Retinal pigment epithelial cell (primary cell): ENCODE data around the gene YBX3.

Experiments
- DNase-seq: peaks from one replicate; pipeline ENCODE4 v3.0.0-alpha.2; 2010; ENCODE audit warnings: low read depth
- H3K4me3 ChIP-seq: 2 replicates; pipeline ENCODE4 v1.5.1; 2011; ENCODE audit warnings: mild to moderate bottlenecking, low read length, control low read depth, moderate library complexity
- CTCF ChIP-seq: conservative IDR thresholded peaks from 2 replicates; pipeline ENCODE4 v1.5.1; 2011; ENCODE audit warnings: low read depth, low read length, control low read depth, inconsistent platforms

YBX3 gene

DNA sequence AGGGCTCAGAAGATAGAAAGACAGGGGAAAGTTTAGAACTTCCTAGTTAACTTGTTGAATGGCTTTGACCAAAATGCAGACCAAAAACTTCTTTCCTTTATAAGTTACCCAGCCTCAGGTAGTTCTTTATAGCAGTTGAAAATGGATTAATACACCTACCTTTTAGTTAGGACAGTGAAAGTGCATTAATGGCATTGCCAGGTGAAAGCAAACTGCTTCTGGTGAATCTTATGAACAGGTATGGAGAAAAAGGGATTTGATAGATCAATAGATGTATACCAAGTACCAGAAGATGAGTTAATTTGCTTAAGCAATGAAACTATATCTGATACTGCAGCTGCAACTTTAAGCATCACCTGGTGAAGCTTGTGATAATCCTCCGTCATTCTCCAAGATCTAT, 35.1 kb downstream of the YBX3 start:
- no peak for TF ChIP-seq CTCF
- H3K4me3 ChIP-seq = no peak overlapping the region
- DNase-seq = no peak

- TF ChIP-seq CTCF = peak; percentile 95
- H3K4me3 ChIP-seq = peak within 1 kb of the TSS; percentile 54
- DNase-seq = no peak
Observed at GRCh38 chr12:10673659-10674384, 49.3 kb downstream of the YBX3 start, which contains the start of gene STYK1. STYK1 (minus strand) TSS chr12:10674052; CDS start chr12:10634618, 39,434 bp downstream.

DNA sequence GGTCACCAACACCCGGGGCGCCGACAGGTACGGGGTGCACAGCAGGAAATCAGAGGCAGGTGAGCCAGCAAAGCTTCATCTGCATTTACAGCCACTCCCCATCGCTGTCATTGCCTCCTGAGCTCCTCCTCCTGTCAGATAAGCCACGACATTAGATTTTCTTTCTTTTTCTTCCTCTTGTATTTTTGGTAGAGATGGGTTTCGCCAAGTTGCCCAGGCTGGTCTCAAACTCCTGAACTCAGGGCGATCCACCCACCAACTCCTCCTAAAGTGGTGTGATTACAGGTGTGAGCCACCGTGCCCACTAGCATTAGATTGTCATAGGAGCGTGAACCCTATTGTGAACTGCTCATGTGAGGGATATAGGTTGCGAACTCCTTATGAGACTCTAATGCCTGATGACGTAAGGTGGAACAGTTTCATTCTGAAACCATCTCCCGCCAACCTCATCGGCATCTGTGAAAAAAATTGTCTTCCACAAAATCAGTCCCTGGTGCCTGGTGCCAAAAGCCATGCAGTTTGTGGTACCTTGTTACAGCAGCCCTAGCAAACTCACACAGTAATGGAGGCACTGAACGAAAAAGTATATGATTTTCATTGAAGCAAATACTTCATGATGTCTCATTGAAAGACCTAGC, 50.8 kb downstream of the YBX3 start:
- no peak overlapping the region for H3K4me3 ChIP-seq
- no peak for TF ChIP-seq CTCF
- DNase-seq = no peak

- DNase-seq = no peak
- TF ChIP-seq CTCF = no peak
- H3K4me3 ChIP-seq = no peak overlapping the region
Observed at GRCh38 chr12:10669533-10669932, 53.6 kb downstream of the YBX3 start.

- TF ChIP-seq CTCF = no peak
- DNase-seq = no peak
- no peak overlapping the region for H3K4me3 ChIP-seq
Observed at GRCh38 chr12:10668526-10668925, 54.6 kb downstream of the YBX3 start.

GRCh38 chr12:10667581-10667980, 55.5 kb downstream of the YBX3 start:
- no peak for TF ChIP-seq CTCF
- DNase-seq = no peak
- no peak overlapping the region for H3K4me3 ChIP-seq

DNA sequence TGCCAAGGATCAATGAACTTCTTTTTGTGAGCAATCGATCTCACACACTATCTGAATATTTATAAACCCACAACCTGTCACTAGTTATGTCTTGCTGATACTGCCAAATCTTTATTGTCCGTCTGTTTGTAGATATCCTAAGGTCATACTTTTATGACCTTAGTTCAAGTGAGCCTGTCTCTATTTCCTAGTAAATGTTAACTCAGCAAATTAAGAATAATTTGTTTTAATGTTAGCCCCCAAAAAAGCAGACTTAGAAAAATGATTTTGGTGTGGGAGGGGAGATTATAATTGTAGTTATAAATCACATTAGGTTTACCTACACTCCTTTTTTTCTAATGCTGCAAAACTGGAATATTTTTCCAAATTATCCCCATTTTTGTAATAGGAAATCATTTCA, 58.6 kb downstream of the YBX3 start:
- no peak for TF ChIP-seq CTCF
- no peak for DNase-seq
- H3K4me3 ChIP-seq = no peak overlapping the region
